ENCODE results near the gene UCK2.

DNA sequence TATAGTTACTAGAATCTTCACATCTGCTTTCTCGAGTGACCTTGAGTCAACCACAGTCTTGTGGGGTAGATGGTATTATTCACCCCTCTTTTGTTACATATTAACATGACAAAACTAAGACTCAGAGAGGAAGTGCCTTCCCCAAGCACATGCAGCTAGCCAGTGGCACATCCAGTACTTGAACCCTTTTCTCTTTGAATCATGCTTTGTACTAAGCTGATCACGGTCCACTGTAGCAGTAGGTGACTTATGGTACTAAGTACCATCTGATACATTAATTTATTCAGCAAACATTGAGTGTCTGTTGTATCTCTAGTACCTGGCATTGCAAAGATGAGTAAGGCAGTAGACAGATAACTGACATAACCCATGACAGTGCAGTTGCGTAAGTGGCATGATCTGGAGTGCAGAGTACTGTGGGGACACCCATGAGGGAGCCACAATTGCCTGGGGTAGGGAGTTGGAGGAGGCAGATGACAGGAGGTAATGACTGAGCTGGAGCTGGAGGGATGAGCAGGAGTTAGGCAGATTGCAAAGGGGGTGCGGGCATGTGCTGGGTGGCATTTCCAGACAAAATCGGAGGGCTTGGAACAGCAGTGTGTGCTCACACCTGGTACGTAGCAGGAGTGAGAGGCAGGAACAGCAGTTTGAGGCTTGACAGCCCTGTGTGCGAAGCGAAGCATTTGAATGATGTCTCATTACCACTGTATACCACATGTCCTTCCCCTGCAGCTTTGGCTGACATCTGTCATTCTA lies 29.8 kb downstream of the UCK2 start:
- TF ChIP-seq, protein P1, sequence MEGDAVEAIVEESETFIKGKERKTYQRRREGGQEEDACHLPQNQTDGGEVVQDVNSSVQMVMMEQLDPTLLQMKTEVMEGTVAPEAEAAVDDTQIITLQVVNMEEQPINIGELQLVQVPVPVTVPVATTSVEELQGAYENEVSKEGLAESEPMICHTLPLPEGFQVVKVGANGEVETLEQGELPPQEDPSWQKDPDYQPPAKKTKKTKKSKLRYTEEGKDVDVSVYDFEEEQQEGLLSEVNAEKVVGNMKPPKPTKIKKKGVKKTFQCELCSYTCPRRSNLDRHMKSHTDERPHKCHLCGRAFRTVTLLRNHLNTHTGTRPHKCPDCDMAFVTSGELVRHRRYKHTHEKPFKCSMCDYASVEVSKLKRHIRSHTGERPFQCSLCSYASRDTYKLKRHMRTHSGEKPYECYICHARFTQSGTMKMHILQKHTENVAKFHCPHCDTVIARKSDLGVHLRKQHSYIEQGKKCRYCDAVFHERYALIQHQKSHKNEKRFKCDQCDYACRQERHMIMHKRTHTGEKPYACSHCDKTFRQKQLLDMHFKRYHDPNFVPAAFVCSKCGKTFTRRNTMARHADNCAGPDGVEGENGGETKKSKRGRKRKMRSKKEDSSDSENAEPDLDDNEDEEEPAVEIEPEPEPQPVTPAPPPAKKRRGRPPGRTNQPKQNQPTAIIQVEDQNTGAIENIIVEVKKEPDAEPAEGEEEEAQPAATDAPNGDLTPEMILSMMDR (IDR thresholded peaks at IDR 0.05; ENCODE audit: low read depth, low read length, poor library complexity, severe bottlenecking) = no peak
- TF ChIP-seq EZH2phosphoT487 (IDR thresholded peaks at IDR 0.05; ENCODE audit: borderline replicate concordance, low read length) = no peak
